Endometrial microvascular endothelial cells (primary cell): ENCODE measurements around the gene PER1. TPM values are rescaled to one million over a fixed set of nuclear protein-coding genes. Genes with fewer than 3 reads are reported as not detected.
"Not testable (repeated sequence)": the region's sequence is repeated elsewhere in the genome, so short reads cannot be mapped to it uniquely, and the experiment has no call there.

Experiments used
- in situ Hi-C: cut with HindIII; loops from 2 replicates; pipeline ENCODE4 v1.10.0; 2017; ENCODE audit warnings: low sequenced_read_pairs, low pct_unique_long_range_greater_than_20kb; ENCODE audit errors: inconsistent ontology term
- total RNA-seq: library from RNA; depleted of rRNA; stranded (reverse); fragments of >200 nt; gene quantifications from one replicate; pipeline ENCODE4 v1.2.3, GENCODE V29; 2015; ENCODE audit errors: inconsistent ontology term

The PER1 gene
- total RNA-seq, 1 donor from 2014 or later: 20.4 TPM

DNA sequence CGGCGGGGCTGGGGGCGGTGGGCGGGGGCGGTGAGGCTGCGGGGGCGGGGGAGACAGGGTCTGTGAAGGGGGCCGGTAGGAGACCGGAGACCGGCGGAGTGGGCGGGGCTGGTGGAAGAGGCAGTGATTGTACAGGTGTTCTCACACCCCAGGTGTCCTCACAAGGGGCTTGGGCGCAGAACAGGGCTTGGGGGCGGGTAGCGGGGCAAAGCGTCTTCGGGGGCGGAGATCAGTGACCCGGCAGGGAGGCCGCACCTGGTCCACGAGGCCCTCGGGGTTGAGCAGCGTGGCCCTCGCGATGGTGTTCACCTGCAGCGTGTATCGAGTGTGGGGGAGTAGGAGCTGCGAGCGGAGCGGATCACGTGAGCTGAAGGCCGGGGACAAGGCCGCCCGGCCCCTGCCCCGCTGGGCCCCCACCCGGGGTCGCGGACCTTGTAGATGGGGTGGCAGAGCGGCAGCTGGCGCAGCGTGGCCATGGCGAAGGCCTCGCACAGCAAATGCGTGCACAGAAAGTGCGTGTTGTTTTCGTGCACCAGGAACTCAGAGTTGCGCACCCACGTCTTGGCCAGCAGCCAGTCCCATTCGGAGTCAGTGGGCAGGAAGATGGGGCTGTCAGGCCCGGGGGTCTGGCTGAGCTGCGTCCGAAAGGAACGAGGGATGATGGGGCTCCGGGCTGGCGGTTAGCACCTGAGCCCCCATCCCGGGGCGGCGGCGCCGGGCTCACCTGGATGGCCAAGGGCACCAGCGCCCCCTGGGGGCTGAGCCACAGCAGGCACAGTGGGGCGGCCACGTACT lies 42.3 kb downstream of the PER1 start:
- in situ Hi-C loops: loop anchor here (10.0 kb wide), 1 partner anchor 55 kb away; no protein-coding TSS in a partner anchor

DNA sequence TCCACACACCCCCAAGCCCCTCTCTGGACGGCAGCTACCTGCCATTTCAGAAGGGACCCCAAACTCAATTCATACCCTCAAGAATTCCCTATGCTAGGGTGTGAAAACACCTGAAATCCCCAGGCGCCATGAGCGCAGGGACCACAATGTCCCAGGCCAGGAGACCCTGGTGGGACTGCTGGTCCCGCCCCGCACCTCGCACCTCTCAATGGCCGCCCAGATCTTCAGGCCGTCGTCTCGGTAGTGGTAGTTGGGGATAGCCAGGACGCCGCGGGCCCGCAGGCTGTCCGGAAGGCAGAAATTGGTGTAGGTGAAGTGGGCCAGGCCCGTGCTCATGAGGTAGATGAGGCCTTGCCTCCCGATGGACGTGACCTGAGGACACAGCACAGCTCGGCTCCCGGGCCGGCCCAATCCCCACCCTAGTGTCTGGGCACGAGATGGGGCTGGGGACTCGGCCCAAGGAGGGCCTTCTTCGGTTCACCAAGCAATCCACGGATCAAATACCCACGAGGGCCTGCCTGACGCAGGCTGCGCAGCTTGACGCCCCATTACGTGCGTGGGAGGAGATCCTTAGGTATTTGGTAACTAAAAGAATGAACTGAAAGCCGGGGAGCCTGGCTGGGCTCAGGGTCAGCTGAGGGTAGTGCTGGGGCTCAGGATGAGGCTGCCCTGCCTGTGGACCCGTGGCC lies 43.1 kb downstream of the PER1 start:
- in situ Hi-C loops: no loop called here

DNA sequence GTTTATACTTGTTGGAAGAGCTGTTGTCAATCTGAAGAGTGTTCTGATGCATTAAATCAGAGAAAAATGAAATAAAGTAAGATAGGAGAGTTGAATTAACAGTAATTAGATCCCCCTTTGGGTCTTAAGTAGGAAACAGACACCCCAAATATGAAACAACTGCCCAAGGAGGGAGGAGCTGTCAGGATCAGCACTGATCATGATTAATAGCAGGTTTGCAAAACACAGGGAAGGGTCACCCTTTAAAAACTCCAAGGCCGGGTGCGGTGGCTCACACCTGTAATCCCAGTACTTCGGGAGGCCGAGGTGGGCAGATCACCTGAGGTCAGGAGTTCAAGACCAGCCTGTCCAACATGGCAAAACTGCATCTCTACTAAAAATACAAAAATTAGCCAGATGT lies 45.2 kb downstream of the PER1 start:
- in situ Hi-C loops: not testable (repeated sequence)

DNA sequence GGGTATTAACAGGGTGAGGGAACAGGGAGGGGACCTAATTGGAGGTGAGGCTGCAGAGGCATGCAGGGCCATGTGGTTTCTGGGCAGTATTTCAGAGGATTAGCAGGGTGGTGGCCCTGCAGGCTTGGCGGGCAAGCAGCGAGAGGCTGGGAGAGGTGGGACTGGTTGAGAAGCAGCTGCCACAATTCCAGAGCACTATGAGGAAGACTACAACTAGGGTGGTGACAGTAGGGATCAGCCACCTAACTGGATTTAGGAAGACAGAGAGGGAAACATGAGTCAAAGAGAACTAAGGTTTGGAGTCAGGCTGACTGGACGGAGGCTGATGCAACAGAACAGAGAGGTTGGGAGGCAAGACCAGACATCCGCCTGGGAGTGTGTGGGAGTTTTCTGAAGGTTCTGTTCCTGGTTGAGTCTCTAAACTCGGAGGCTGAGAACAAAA lies 46.2 kb downstream of the PER1 start:
- in situ Hi-C loops: no loop called here

DNA sequence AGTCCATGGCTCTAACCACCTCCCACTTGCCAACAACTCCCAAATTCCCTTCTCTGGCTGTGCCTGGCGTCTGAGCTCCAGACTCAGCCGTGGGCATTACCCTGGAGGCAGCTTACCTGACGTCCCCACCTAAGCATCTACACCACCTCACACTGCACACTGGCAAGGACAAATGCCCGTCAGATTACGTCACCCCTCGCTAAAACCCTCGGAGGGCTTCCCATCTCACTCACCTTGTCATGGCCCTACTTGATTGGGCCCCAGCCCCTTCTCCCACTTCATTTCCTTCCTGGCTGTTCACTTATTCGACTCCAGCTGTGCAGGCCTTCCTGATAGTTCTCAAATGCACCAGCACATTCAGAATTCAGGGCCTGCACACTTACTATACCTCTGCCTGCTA lies 47.3 kb downstream of the PER1 start:
- in situ Hi-C loops: no loop called here

DNA sequence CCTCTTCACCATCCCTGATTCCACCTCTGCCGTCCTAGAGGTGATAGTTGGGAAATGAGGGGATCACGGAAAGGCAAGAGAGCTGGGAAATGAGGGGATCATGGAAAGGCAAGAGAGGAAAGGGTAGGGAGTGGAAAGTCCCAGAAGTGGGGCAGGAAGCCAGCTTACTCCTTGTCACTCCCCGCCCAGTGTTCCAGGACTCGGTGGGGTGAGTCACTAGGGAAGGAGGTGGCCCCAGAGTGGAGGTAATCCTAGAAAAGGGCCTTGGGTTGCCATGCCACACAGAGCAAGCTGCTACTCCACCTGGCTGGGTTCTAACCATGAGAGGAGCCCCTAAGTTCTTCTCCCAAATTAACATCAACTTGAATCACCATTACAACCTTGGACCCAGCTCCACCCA lies 48.7 kb downstream of the PER1 start:
- in situ Hi-C loops: no loop called here

DNA sequence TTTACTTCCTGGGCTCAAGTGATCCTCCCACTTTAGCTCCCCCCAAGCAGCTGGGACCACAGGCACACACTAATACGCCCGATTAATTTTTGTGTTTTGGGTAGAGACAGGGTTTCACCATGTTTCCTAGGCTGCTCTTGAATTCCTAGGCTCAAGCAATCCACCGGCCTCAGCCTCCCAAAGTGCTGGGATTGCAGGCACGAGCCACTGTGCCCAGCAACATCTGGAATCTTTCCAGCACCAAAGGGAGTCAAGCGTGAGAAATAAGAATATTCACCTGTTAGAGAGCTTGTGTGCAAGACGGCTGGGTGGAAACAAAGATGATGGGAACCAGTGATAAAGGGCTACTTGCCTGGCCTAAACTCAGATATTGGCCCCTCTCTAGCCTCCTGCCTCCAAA lies 50.5 kb downstream of the PER1 start:
- in situ Hi-C loops: no loop called here

DNA sequence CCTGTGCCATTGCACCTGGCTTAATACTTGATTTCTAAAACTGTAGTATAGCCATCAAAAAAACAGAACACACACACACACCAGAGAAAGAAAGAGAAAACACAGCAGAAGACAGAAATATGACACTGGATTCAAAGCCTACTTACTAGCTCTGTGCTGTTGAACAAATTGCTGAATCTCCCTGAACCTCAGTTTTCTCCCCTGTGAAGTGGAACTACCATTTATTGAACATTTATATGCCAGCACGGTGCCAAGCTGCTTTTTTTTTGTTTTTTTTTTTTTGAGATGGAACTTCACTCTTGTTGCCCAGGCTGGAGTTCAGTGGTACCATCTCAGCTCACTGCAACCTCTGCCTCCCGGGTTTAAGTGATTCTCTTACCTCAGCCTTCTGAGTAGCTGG lies 51.4 kb downstream of the PER1 start:
- in situ Hi-C loops: no loop called here

DNA sequence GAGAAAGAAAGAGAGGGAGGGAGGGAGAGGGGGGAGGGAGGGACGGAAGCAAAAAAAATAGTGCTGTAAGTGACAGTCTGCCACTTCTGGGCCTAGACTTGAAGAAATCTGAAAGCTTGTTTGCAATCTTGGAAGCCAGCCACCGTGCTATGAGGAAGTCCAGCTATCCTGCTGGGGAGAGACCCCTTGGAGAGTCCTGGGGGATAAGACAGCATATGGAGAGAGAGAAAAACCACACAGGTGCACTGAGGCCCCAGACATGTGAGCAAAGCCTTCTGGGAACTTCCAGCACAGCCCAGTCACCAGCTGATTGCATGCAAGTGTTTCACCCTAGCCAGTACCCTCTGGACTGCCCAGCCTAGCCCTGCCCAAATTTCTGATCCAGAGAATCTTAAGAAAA lies 52.1 kb downstream of the PER1 start:
- in situ Hi-C loops: no loop called here

DNA sequence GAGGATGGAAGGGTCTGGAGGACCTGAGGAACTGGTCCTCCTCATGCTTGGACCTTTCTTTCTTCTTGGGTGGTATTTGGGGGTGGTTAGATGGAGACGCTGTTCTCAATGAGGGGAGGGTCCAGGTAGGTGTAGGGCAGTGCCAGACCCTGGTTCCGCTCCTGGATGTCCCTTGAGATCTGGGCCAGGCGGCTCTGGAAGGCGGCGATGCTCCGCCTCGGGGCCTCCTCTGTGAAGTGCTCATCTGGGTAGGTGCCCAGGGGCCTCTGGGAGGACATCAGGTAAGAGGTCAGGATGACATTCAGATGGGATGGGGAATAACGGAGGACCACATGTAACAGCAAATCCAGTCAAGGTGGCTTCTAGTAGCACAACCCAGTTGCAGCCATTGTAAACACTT lies 55.7 kb downstream of the PER1 start:
- in situ Hi-C loops: no loop called here

DNA sequence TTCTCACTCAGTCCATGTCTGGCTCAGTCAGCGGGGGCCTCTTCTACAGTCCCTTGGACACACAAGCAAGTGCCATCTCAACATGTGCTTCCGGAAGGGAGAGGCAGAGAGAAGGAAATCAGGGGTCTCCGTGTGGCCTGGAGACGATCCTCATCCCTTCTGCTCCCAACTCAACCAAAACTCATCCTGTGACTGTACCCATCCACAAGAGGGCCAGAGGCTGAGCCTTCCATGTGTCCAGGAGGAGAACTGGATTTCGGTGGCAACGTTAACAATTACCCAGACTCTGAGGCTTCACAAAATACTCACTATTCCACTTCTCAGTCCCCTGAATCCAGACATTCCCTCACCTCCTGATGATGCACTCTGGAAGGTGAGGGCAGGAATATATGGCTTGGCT lies 56.8 kb downstream of the PER1 start:
- in situ Hi-C loops: no loop called here

DNA sequence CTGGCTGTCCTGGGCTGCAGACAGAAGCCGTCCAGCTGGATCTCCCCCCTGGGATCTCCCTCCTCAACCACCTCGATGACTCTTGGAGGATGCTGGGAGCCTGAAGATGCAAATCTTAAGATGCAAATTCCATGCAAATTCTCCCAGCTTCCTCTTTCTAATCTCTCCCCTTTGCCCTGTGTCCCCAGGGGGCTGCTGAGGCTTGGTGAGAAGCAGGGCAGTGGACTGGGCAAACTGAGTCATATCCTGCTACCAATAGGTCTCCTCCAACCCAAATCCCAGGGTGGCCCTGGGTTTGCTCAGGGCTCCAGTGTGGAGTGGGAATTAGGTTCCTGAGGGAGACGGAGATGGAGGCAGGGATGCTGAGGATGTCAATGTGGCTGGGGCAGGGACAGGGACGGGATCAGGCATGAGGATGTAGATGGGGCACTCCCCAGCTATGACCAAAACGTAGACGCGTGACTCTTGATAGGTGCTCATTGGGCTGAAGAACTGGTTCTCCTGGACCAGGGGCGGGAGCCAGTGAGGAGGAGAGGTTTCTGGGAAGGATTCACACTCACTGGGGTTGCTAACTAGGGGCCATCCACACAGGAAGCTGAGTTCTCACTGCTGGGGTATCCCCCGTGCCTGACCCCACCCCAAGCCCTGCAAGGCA lies 61.0 kb downstream of the PER1 start:
- in situ Hi-C loops: no loop called here

Other genes with a start within 250 kb of the PER1 start
- not detected for gene RNF227, start 236.1 kb downstream of the PER1 start, total RNA-seq
- 3.7 TPM for gene KCNAB3, start 222.5 kb downstream of the PER1 start, total RNA-seq
- 76.8 TPM for gene TRAPPC1, start 220.5 kb downstream of the PER1 start, total RNA-seq
- 39.1 TPM for gene CNTROB, start 220.2 kb downstream of the PER1 start, total RNA-seq
- not detected for gene GUCY2D, start 149.8 kb downstream of the PER1 start, total RNA-seq
- not detected for gene ALOX15B, start 113.3 kb downstream of the PER1 start, total RNA-seq
- not detected for gene ALOX12B, start 64.7 kb downstream of the PER1 start, total RNA-seq
- gene ALOXE3, start 33.9 kb downstream of the PER1 start, total RNA-seq: 0.19 TPM
- not detected for gene HES7, start 28.3 kb downstream of the PER1 start, total RNA-seq
- 5.3 TPM for gene VAMP2, start 10.5 kb upstream of the PER1 start, total RNA-seq
- gene TMEM107, start 24.0 kb upstream of the PER1 start, total RNA-seq: 34.0 TPM
- 13.3 TPM for gene BORCS6, start 37.8 kb upstream of the PER1 start, total RNA-seq
- 100 TPM for gene AURKB, start 58.2 kb upstream of the PER1 start, total RNA-seq
- gene CTC1, start 95.7 kb upstream of the PER1 start, total RNA-seq: 17.7 TPM
- gene PFAS, start 96.9 kb upstream of the PER1 start, total RNA-seq: 55.1 TPM
- 54.0 TPM for gene RANGRF, start 136.3 kb upstream of the PER1 start, total RNA-seq
- 2.9 TPM for gene SLC25A35, start 143.0 kb upstream of the PER1 start, total RNA-seq
- gene ARHGEF15, start 157.8 kb upstream of the PER1 start, total RNA-seq: 64.0 TPM
- not detected for gene ODF4, start 187.4 kb upstream of the PER1 start, total RNA-seq
- 3,476 TPM for gene RPL26, start 230.8 kb upstream of the PER1 start, total RNA-seq
- gene RNF222, start 245.4 kb upstream of the PER1 start, total RNA-seq: not detected